Astrocyte (in vitro differentiated cells and primary cell): ENCODE measurements around the gene ATN1. TPM values are rescaled to one million over a fixed set of nuclear protein-coding genes. Genes with fewer than 3 reads are reported as not detected.

Source experiments
- DNase-seq: peaks from one replicate; pipeline ENCODE4 v3.0.0-alpha.2; 2010; ENCODE audit warnings: low read depth
- FAIRE-seq: peaks from 2 replicates; lab custom pipeline; 2011; peaks lifted over from hg19 to GRCh38; lab: Jason Lieb, UNC
- H2AFZ ChIP-seq: 2 replicates; pipeline ENCODE4 v1.6.0; 2012; ENCODE audit warnings: low read depth, low read length, inconsistent platforms
- H3K27ac ChIP-seq: 2 replicates; pipeline ENCODE4 v1.5.1; 2011; ENCODE audit warnings: low read depth, low read length, inconsistent platforms
- H3K27me3 ChIP-seq: 2 replicates; pipeline ENCODE4 v1.6.0; 2011; ENCODE audit warnings: low read length, inconsistent platforms; ENCODE audit not compliant: insufficient read depth
- H3K36me3 ChIP-seq: 2 replicates; pipeline ENCODE4 v1.5.1; 2011; ENCODE audit warnings: low read length, inconsistent platforms; ENCODE audit not compliant: insufficient read depth
- H3K4me1 ChIP-seq: 2 replicates; pipeline ENCODE4 v1.5.1; 2011; ENCODE audit warnings: low read length, inconsistent platforms; ENCODE audit not compliant: insufficient read depth
- H3K4me2 ChIP-seq: 2 replicates; pipeline ENCODE4 v1.6.0; 2012; ENCODE audit warnings: low read length, inconsistent platforms
- H3K4me3 ChIP-seq: 2 replicates; pipeline ENCODE4 v1.5.1; 2011; ENCODE audit warnings: low read depth, mild to moderate bottlenecking, low read length, inconsistent platforms; ENCODE audit not compliant: insufficient read depth
- H3K79me2 ChIP-seq: 2 replicates; pipeline ENCODE4 v1.6.0; 2012; ENCODE audit warnings: mild to moderate bottlenecking, low read length, inconsistent platforms; ENCODE audit not compliant: insufficient read depth
- H3K9ac ChIP-seq: 2 replicates; pipeline ENCODE4 v1.6.0; 2012; ENCODE audit warnings: mild to moderate bottlenecking, low read length, inconsistent platforms
- H3K9me3 ChIP-seq: 2 replicates; pipeline ENCODE4 v1.5.1; 2012; ENCODE audit warnings: low read depth, mild to moderate bottlenecking, low read length, inconsistent platforms; ENCODE audit not compliant: insufficient read depth
- H4K20me1 ChIP-seq: 2 replicates; pipeline ENCODE4 v1.6.0; 2012; ENCODE audit warnings: low read length, inconsistent platforms; ENCODE audit not compliant: insufficient read depth
- H3K27ac Mint-ChIP-seq: one replicate; pipeline ENCODE4 v1.8.0; 2021; ENCODE audit warnings: mild to moderate bottlenecking, mixed read lengths; ENCODE audit not compliant: unreplicated experiment
- H3K27me3 Mint-ChIP-seq: one replicate; pipeline ENCODE4 v1.8.0; 2021; ENCODE audit warnings: low read depth, mixed read lengths; ENCODE audit not compliant: unreplicated experiment
- H3K36me3 Mint-ChIP-seq: one replicate; pipeline ENCODE4 v1.8.0; 2021; ENCODE audit warnings: low read depth, mixed read lengths; ENCODE audit not compliant: unreplicated experiment
- H3K4me1 Mint-ChIP-seq: one replicate; pipeline ENCODE4 v1.8.0; 2021; ENCODE audit warnings: low read depth, mixed read lengths; ENCODE audit not compliant: unreplicated experiment
- H3K4me3 Mint-ChIP-seq: one replicate; pipeline ENCODE4 v1.8.0; 2021; ENCODE audit warnings: mild to moderate bottlenecking, moderate library complexity, mixed read lengths; ENCODE audit not compliant: unreplicated experiment
- H3K9me3 Mint-ChIP-seq: one replicate; pipeline ENCODE4 v1.8.0; 2021; ENCODE audit warnings: mild to moderate bottlenecking, mixed read lengths; ENCODE audit not compliant: unreplicated experiment
- CTCF ChIP-seq: IDR thresholded peaks from 2 replicates; pipeline ENCODE4 v1.5.1; 2011; ENCODE audit warnings: low read depth, mild to moderate bottlenecking, inconsistent platforms, low read length, moderate library complexity; ENCODE audit not compliant: insufficient read depth
- EZH2 ChIP-seq: IDR thresholded peaks from 2 replicates; pipeline ENCODE4 v1.6.1; 2012; ENCODE audit warnings: mild to moderate bottlenecking, low read length, inconsistent platforms; ENCODE audit not compliant: insufficient read depth
- total RNA-seq: library from RNA; stranded (reverse); gene quantifications from 2 replicates; pipeline ENCODE4 v1.2.1, GENCODE V29; 2021

The ATN1 gene
- total RNA-seq, 1 donor from 2014 or later = 97.8 TPM

- Mint-ChIP-seq H3K4me1 (peaks cover 22% of the 10 kb centered on the region), H3K9me3 (peaks cover 1% of the 10 kb centered on the region), H3K4me3 (peak overlapping the region; percentile 82), H3K27ac (no peak overlapping the region), H3K36me3 (no peaks in the 10 kb centered on the region), H3K27me3 (no peaks in the 10 kb centered on the region)
- Histone ChIP-seq H3K36me3 (peaks cover 6% of the 10 kb centered on the region), H3K79me2 (peaks cover 8% of the 10 kb centered on the region), H4K20me1 (peaks cover 25% of the 10 kb centered on the region), H3K4me3 (no peak overlapping the region), H3K9me3 (no peaks in the 10 kb centered on the region), H3K9ac (peak overlapping the region; percentile 87), H3K27me3 (no peaks in the 10 kb centered on the region), H3K27ac (no peak overlapping the region), H3K4me1 (peaks cover 26% of the 10 kb centered on the region), H3K4me2 (peak overlapping the region; percentile 94), H2AFZ (no peak overlapping the region)
- FAIRE-seq (no peak), DNase-seq (no peak)
- no peak for TF ChIP-seq CTCF
- no peak for TF ChIP-seq EZH2
Measured at GRCh38 chr12:6945613-6946012, 17.9 kb downstream of the ATN1 start.

- Mint-ChIP-seq H3K27me3 (no peaks in the 10 kb centered on the region), H3K4me3 (peak overlapping the region; percentile 80), H3K27ac (peak overlapping the region; percentile 59), H3K36me3 (no peaks in the 10 kb centered on the region), H3K9me3 (no peaks in the 10 kb centered on the region), H3K4me1 (peaks cover 22% of the 10 kb centered on the region)
- H3K79me2 ChIP-seq = peaks cover 8% of the 10 kb centered on the region
- no peaks in the 10 kb centered on the region for H3K9me3 ChIP-seq
- H3K4me3 ChIP-seq = no peak overlapping the region
- DNase-seq = no peak
- H2AFZ ChIP-seq = no peak overlapping the region
- no peaks in the 10 kb centered on the region for H3K36me3 ChIP-seq
- peaks cover 24% of the 10 kb centered on the region for H3K4me1 ChIP-seq
- H3K4me2 ChIP-seq = no peak overlapping the region
- no peaks in the 10 kb centered on the region for H3K27me3 ChIP-seq
- FAIRE-seq = no peak
- H3K27ac ChIP-seq = no peak overlapping the region
- TF ChIP-seq EZH2 = no peak
- no peak for TF ChIP-seq CTCF
- peaks cover 19% of the 10 kb centered on the region for H4K20me1 ChIP-seq
- peak overlapping the region; percentile 87 for H3K9ac ChIP-seq
Measured at GRCh38 chr12:6946033-6946919, 18.5 kb downstream of the ATN1 start.

- FAIRE-seq (no peak), DNase-seq (no peak)
- Histone ChIP-seq H3K27ac (no peak overlapping the region), H3K4me3 (no peak overlapping the region), H3K79me2 (peaks cover 8% of the 10 kb centered on the region), H3K4me2 (no peak overlapping the region), H3K9ac (no peak overlapping the region), H3K27me3 (no peaks in the 10 kb centered on the region), H3K36me3 (no peaks in the 10 kb centered on the region), H3K4me1 (peaks cover 23% of the 10 kb centered on the region), H2AFZ (no peak overlapping the region), H3K9me3 (no peaks in the 10 kb centered on the region), H4K20me1 (peaks cover 19% of the 10 kb centered on the region)
- H3K4me1 Mint-ChIP-seq = peaks cover 22% of the 10 kb centered on the region
- TF ChIP-seq CTCF (no peak), EZH2 (no peak)
- H3K27me3 Mint-ChIP-seq = no peaks in the 10 kb centered on the region
- H3K9me3 Mint-ChIP-seq = no peaks in the 10 kb centered on the region
- peak overlapping the region; percentile 59 for H3K27ac Mint-ChIP-seq
- H3K4me3 Mint-ChIP-seq = peak overlapping the region; percentile 80
- no peaks in the 10 kb centered on the region for H3K36me3 Mint-ChIP-seq
Measured at GRCh38 chr12:6946920-6947374, 19.2 kb downstream of the ATN1 start.
